NOMO-1 (cell line): ENCODE results near the gene TMEM175.

Experiments
- DNase-seq, 2 experiments: peaks; one replicate each; lab custom pipeline; 2025; ENCODE audit not compliant: unreplicated experiment in 2 of 2; lab: John Stamatoyannopoulos, UW

The TMEM175 gene

GRCh38 chr4:945274-946102 is 13.2 kb downstream of the TMEM175 start:
- no peak for DNase-seq

- no peak for DNase-seq
Observed at GRCh38 chr4:946103-946450, 13.8 kb downstream of the TMEM175 start.

- DNase-seq: no peak
Observed at GRCh38 chr4:946517-947471, 14.5 kb downstream of the TMEM175 start.

DNA sequence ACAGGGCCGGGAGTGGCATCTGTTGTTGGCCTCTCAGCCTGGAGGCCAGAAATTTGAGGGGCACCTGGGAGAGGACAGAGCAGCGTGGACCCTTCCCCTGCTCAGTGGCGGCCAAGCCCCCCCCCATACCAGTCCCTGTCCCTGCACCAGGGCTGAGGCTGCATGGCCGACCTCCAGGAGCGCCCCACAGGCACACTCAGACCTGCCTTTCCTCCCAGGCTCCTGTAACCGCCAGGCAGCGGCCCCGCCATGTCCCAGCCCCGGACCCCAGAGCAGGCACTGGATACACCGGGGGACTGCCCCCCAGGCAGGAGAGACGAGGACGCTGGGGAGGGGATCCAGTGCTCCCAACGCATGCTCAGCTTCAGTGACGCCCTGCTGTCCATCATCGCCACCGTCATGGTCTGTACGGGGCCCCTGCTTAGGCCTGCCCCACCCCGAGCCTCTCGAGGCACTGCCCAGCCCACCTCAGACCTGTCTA is 15.3 kb downstream of the TMEM175 start:
- no peak for DNase-seq

DNA sequence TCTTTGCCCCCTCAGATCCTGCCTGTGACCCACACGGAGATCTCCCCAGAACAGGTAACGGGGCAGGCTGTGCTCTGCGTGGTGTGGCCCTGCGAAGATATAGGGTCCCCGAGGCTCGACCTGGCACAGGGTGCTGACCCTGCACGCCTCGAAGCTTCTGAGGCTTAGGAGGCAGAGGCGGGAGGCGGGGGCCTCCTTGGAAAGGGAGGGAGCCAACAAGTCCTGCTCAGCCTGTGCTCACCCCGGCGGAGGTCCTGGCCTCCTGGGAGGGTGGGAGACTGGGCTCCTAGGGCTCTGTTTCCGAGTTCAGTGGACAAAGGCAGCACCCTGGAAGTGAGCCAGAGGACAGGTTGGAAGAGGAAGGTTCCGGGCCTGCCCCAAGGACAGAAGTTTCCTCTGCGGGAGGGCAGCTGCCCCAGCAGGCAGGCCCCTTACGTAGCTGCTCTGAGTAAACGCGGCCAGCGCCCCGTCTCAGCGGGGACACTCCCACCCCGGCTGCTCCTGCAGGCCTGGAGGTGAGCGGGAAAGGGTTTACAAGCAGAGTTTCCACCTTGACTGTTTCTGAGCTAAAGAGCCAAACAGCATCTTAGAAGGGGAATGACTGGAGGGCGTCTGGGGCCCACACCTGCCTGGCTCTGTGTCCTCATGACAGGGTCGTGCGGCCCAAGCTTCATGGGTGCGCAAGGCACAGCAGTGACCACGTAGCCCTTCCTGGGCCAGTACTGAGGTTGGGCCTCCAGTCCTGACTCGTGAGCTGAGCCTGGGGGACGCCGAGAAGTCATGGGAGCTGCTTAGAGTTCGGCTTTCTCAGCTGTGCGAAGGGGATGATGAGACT is 16.1 kb downstream of the TMEM175 start:
- DNase-seq: no peak

DNA sequence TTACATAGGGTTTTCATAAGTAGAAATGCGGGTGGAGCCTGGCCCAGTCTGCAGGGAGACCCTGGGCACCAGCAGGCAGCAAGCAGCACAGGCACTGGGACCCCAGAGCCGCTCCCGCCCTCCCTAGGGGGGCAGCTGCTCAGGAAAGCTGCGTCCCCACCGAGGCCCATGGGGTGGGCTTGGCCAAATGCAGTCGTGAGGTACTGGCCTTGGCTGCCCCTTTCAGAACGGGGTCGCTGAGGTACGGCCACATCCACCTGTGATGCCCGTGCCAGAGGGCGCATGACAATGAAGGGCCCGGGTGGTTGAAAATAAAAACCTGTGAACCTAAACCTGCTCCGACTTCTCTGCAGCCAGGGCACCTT is 16.7 kb downstream of the TMEM175 start:
- no peak for DNase-seq

DNA sequence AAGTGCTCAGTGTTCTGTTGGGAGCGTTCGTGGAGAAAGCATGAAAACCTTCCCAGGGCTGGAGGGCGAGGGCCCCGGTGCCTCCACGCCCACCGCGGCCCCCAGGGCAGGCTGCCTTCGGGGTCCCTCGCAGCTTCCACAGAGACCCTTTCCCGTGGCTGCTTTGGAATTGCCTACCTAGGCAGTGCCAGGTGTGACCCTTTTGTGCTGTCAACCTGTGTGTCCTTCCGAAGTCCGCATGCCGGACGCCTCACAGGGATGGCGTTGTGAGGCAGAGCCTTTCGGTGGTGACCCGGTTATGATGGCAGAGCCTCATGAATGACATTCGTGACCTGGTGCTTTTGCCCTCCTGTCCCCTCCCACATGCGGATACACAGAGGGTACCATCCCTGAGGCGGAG is 17.4 kb downstream of the TMEM175 start:
- no peak for DNase-seq

- no peak for DNase-seq
Observed at GRCh38 chr4:950136-951020, 18.1 kb downstream of the TMEM175 start.

GRCh38 chr4:951186-951585 is 18.9 kb downstream of the TMEM175 start:
- DNase-seq: no peak

- no peak for DNase-seq
Observed at GRCh38 chr4:951594-952468, 19.6 kb downstream of the TMEM175 start.

DNA sequence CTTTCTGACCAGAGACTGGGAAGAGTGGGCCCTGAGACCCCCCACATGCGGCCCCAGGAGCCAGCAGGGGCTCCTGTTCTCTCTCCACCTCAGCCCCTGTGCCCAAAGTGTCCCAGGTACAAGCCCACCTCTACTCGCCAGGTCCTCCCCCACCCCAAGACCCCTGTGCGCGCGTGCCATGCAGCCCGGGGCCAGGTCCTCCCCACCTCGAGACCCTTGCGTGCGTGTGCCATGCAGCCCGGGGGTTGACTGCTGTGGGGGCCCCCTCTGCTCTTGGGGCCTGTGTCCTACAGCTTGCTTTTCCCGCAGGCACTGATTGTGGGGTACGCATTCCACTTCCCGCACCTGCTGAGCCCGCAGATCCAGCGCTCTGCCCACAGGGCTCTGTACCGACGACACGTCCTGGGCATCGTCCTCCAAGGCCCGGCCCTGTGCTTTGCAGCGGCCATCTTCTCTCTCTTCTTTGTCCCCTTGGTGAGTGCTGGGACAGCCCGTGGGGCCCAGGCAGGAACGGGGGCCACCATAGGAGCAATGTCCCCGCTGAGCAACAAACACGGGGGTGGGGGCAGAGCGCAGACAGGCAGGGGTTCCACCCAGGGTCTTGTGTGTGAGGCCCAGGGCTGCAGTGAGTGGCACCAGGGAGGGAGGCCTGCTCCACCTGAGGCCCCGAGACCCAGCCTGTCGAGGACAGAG is 20.8 kb downstream of the TMEM175 start:
- no peak for DNase-seq

DNA sequence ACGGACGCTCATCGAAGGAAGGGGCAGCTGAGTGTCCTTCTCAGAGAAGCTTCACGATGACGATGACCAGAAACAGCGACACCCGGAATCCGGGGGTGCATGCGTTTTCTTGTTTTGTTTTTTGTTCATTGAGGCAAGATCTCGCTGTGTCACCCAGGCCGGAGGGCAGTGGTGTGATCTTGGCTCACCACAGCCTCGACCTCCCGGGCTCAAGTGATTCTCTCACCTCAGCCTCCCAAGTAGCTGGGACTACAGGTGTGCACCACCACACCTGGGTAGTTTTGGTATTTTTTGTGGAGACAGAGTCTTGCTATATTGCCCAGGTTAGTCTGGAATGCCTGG is 21.3 kb downstream of the TMEM175 start:
- DNase-seq: no peak

GRCh38 chr4:954211-955020 is 22.2 kb downstream of the TMEM175 start:
- DNase-seq: no peak

DNA sequence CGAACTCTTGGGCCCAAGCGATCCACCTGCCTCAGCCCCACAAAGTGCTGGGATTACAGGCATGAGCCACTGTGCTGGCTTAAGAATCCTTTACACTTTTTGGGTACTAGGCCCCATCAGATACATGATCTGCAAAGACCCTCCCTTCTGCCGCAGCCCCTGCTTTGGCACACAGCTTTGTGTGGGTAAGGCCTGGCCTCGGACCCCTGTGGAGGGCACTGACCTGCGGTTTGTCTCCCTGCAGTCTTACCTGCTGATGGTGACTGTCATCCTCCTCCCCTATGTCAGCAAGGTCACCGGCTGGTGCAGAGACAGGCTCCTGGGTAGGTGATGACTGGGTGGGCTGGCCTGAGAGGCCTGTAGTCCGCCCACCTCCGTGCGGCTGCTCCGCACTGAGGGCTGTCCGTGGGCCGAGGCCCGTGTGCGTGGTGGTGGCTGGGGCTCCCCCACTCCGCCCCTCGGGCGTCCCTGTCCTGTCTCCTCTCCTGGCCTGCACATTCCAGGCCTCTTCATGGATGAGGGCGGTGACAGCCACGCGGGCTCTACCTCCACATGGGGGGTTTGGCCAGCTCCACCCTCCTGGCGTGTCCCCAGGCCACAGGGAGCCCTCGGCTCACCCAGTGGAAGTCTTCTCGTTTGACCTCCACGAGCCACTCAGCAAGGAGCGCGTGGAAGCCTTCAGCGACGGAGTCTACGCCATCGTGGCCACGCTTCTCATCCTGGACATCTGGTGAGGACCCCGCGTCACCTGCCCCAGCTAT is 23.1 kb downstream of the TMEM175 start:
- DNase-seq: no peak

GRCh38 chr4:955931-956381 is 23.7 kb downstream of the TMEM175 start:
- DNase-seq: no peak

- DNase-seq: no peak
Observed at GRCh38 chr4:956531-957230, 24.4 kb downstream of the TMEM175 start.
